Stimulated activated CD8-positive, alpha-beta memory T cell treated with anti-CD3 and anti-CD28 coated beads, Interleukin-12 subunit alpha, Interleukin-12 subunit beta, amount 100 ng/mL, for 24 hours (primary cell): ENCODE measurements around the gene AFP.

Experiments used
- DNase-seq: peaks from one replicate; pipeline ENCODE4 v3.0.0-alpha.2; 2020; ENCODE audit errors: extremely low read depth

The AFP gene

DNA sequence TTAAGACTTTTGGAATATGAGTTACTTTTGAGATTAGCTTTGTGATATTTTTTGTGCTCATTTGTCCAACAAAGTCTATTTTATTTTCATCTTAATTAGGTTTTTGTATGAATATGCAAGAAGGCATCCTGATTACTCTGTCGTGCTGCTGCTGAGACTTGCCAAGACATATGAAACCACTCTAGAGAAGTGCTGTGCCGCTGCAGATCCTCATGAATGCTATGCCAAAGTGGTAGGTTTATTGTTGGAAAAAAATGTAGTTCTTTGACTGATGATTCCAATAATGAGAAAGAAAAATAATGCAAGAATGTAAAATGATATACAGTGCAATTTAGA, 21.1 kb upstream of the AFP start:
- no peak for DNase-seq

DNA sequence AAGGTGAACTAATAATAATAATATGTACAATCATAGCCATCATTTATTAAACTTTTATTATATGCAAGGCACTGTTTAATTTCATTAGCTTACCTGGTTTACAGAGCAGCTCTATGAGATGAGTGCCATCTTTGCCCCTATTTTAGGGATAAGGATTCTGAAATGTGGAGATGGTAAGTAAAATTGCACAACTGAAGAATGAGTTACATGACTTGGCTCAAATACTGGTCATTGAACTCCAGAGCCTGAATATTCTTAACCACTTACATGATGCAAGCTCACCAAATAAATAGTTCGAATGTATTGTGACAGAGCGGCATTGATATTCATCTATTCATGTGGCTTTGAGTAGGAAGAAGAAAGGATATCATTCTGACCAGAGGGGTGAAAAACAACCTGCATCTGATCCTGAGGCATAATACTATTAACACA, 20.2 kb upstream of the AFP start:
- no peak for DNase-seq

GRCh38 chr4:73416423-73417087, 19.5 kb upstream of the AFP start:
- DNase-seq: no peak

- no peak for DNase-seq
Observed at GRCh38 chr4:73417342-73417741, 18.7 kb upstream of the AFP start.

DNA sequence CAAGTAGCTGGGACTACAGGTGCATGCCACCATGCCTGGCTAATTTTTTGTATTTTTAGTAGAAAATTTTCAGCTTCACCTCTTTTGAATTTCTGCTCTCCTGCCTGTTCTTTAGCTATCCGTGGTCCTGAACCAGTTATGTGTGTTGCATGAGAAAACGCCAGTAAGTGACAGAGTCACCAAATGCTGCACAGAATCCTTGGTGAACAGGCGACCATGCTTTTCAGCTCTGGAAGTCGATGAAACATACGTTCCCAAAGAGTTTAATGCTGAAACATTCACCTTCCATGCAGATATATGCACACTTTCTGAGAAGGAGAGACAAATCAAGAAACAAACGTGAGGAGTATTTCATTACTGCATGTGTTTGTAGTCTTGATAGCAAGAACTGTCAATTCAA, 18.0 kb upstream of the AFP start:
- DNase-seq: no peak

DNA sequence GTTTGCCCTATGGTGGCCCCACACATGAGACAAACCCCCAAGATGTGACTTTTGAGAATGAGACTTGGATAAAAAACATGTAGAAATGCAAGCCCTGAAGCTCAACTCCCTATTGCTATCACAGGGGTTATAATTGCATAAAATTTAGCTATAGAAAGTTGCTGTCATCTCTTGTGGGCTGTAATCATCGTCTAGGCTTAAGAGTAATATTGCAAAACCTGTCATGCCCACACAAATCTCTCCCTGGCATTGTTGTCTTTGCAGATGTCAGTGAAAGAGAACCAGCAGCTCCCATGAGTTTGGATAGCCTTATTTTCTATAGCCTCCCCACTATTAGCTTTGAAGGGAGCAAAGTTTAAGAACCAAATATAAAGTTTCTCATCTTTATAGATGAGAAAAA, 17.3 kb upstream of the AFP start:
- DNase-seq: no peak

- no peak for DNase-seq
Observed at GRCh38 chr4:73419106-73420038, 16.6 kb upstream of the AFP start.

- no peak for DNase-seq
Observed at GRCh38 chr4:73420615-73421014, 15.4 kb upstream of the AFP start.

GRCh38 chr4:73421708-73422457, 14.1 kb upstream of the AFP start:
- no peak for DNase-seq

GRCh38 chr4:73422458-73422752, 13.6 kb upstream of the AFP start:
- DNase-seq: no peak

- DNase-seq: no peak
Observed at GRCh38 chr4:73423184-73423583, 12.8 kb upstream of the AFP start.

- no peak for DNase-seq
Observed at GRCh38 chr4:73426666-73427065, 9.4 kb upstream of the AFP start.

DNA sequence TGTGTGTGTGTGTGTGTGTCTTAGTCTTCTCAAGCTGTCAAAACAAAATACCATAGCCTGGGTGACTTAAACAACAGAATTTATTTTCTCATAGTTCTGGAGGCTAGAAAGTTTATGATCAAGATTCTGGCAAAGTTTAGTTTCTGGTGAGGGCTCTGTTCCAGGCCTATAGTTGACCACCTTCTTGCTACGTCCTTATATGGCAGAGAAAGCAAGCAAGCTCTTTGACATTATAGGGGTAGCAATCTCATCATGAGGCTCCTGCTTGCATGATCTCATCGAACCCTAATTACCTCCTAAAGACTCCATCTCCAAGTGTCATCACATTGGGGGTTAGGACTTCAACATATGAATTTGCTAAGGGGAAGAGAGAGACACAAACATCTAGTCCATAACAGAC, 6.9 kb upstream of the AFP start:
- no peak for DNase-seq

DNA sequence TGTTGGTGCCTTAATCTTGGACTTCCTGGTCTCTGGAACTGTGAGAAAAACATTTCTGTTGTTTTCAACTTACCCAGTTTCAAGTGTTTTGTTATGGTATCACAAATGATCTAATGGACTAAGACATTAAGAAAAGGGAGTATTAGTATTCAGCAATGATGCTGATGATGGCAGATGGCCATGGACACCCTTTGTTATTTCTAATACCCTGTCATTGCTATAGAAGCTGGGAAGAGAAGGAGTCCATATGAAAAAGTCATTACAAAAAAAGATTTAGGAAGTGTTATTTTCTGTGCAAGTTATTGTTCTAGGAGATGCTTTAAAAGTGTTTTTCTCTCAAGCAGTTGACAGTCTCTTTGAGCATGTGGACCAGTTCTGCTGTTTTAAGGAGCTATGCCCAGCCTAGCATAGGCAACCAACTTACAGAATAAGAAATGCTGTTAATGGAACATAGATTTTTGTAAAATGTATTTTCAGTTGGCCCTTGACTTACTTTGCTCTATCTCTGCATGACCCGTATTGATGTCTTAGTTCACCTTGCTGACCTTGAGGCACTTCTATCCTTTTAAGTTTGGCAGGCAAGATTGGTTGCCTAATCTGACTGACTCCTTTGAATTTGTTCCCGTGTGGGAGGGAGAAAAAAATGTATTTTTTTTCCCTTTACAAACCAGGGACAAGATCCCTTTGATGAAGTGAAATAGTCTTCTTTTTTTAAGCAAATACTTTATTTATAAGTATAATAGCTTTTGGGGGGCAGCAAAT, 6.0 kb upstream of the AFP start:
- no peak for DNase-seq

- no peak for DNase-seq
Observed at GRCh38 chr4:73431813-73432168, 4.2 kb upstream of the AFP start.

GRCh38 chr4:73432169-73433000, 3.6 kb upstream of the AFP start:
- no peak for DNase-seq

- DNase-seq: no peak
Observed at GRCh38 chr4:73433140-73433539, 2.9 kb upstream of the AFP start.

GRCh38 chr4:73434311-73434710, 1.7 kb upstream of the AFP start:
- DNase-seq: no peak

DNA sequence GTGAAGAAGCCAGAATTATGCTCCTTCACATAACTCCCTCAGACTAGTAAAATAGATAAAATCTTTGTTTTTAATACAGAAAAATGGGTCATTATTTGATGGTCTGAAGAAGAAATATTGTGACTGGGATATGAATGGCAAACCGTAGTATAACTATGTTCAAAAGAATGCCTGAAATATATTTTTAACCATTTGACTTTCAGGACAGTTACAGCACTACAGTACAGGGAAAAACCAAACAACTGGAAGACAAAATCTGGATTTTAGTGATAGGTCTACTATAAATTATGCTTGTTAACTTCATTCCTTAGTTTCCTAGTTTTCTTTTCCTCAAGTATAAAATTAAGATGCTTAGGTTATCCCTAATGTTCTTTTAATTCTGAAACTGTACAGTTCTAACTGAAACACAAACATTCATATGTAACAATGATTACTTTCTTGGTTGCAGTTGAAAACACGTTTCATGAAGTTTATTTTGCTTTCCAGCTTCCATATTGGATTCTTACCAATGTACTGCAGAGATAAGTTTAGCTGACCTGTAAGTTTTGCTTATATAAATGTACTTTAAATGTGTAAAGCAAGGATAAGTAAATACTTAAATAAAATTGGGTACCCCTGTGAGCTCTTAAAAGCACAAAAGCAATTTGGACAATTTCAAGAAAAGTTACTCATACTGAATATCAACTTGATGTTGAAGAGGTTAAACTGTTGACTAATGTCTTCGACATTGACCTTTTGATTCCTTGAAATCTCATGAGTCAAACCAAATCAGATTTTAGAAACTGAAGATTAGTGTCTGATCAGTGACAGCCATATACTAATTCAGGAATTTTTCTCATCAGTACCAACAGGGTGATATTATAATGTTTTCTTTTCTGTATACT, 895 bp downstream of the AFP start:
- no peak for DNase-seq

DNA sequence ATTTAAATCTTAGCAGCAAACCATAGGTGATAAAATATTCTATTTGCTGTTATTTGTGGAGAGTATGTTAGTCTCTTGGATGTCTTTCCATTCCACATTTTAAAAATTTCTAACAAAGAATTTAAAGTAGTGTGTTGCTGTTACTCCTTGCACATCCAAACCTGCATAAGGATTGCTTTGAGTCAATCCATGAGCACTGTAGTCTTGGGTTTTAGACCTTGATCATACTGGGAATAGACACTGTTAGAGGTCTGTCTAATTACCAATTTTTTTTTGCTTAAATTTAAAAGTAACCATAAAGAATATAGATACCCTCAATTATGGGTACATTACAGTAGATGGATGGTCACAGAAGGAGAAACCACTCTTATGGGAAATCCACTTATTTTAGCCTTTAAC, 1.5 kb downstream of the AFP start:
- no peak for DNase-seq
